ENCODE data around the gene RPN1.
"Not testable (repeated sequence)": the region's sequence is repeated elsewhere in the genome, so short reads cannot be mapped to it uniquely, and the experiment has no call there.

RPN1 gene

GRCh38 chr3:128609294-128609693 lies 41.3 kb downstream of the RPN1 start:
- DNase-seq (ENCODE audit: low read depth in 2 of 2), result no peak

GRCh38 chr3:128607710-128608048 lies 42.9 kb downstream of the RPN1 start:
- DNase-seq (ENCODE audit: low read depth in 2 of 2), result no peak

GRCh38 chr3:128606094-128606493 lies 44.5 kb downstream of the RPN1 start:
- no peak for DNase-seq (ENCODE audit: low read depth in 2 of 2)

GRCh38 chr3:128605091-128606046 lies 45.2 kb downstream of the RPN1 start:
- DNase-seq (ENCODE audit: low read depth in 2 of 2), result no peak

GRCh38 chr3:128603811-128604775 lies 46.5 kb downstream of the RPN1 start:
- DNase-seq (ENCODE audit: low read depth in 2 of 2), result no peak

- no peak for DNase-seq (ENCODE audit: low read depth in 2 of 2)
Observed at GRCh38 chr3:128603313-128603712, 47.3 kb downstream of the RPN1 start.

GRCh38 chr3:128598884-128599664 lies 51.5 kb downstream of the RPN1 start:
- no peak for DNase-seq (ENCODE audit: low read depth in 2 of 2)

- no peak for DNase-seq (ENCODE audit: low read depth in 2 of 2)
Observed at GRCh38 chr3:128597900-128598299, 52.7 kb downstream of the RPN1 start.

- DNase-seq (ENCODE audit: low read depth in 2 of 2), result no peak
Observed at GRCh38 chr3:128592864-128593263, 57.8 kb downstream of the RPN1 start.

GRCh38 chr3:128591738-128592426 lies 58.7 kb downstream of the RPN1 start:
- DNase-seq (ENCODE audit: low read depth in 2 of 2), result no peak

GRCh38 chr3:128590948-128591347 lies 59.7 kb downstream of the RPN1 start:
- DNase-seq (ENCODE audit: low read depth in 2 of 2), result no peak

GRCh38 chr3:128589985-128590384 lies 60.6 kb downstream of the RPN1 start:
- not testable (repeated sequence) for DNase-seq (ENCODE audit: low read depth in 2 of 2)

GRCh38 chr3:128588147-128588546 lies 62.5 kb downstream of the RPN1 start:
- no peak for DNase-seq (ENCODE audit: low read depth in 2 of 2)

GRCh38 chr3:128587391-128587790 lies 63.2 kb downstream of the RPN1 start:
- no peak for DNase-seq (ENCODE audit: low read depth in 2 of 2)

GRCh38 chr3:128586932-128587331 lies 63.7 kb downstream of the RPN1 start:
- DNase-seq (ENCODE audit: low read depth in 2 of 2), result not testable (repeated sequence)

- DNase-seq (ENCODE audit: low read depth in 2 of 2), result not testable (repeated sequence)
Observed at GRCh38 chr3:128586391-128586790, 64.2 kb downstream of the RPN1 start.

- no peak for DNase-seq (ENCODE audit: low read depth in 2 of 2)
Observed at GRCh38 chr3:128585974-128586373, 64.6 kb downstream of the RPN1 start.

- DNase-seq (ENCODE audit: low read depth in 2 of 2), result no peak
Observed at GRCh38 chr3:128585189-128585588, 65.4 kb downstream of the RPN1 start.

GRCh38 chr3:128584412-128585020 lies 66.1 kb downstream of the RPN1 start:
- peak; percentile 26 to 38 for DNase-seq (ENCODE audit: low read depth in 2 of 2)

- no peak for DNase-seq (ENCODE audit: low read depth in 2 of 2)
Observed at GRCh38 chr3:128581566-128581965, 69.1 kb downstream of the RPN1 start.

- no peak for DNase-seq (ENCODE audit: low read depth in 2 of 2)
Observed at GRCh38 chr3:128579927-128580326, 70.7 kb downstream of the RPN1 start.
